Spinal cord (tissue), 10 donors: ENCODE measurements around the gene CSAD. TPM values are rescaled to one million over a fixed set of nuclear protein-coding genes. Genes with fewer than 3 reads are reported as not detected.
"Not testable (repeated sequence)": the region's sequence is repeated elsewhere in the genome, so short reads cannot be mapped to it uniquely, and the experiment has no call there.

ENCODE experiments used
- DNase-seq, 6 donors: peaks; one replicate each; pipeline versions ENCODE4 v3.0.0 to v3.0.0-alpha.2; 2013 to 2015; ENCODE audit warnings: low spot score in 6 of 6, low read depth in 4 of 6
- H3K27ac ChIP-seq: one replicate; pipeline ENCODE4 v1.5.1; 2013; ENCODE audit warnings: low read depth, low read length, control low read depth
- H3K27me3 ChIP-seq: one replicate; pipeline ENCODE4 v1.6.1; 2013; ENCODE audit warnings: low read length; ENCODE audit not compliant: control insufficient read depth, insufficient read depth
- H3K36me3 ChIP-seq: one replicate; pipeline ENCODE4 v1.6.1; 2013; ENCODE audit warnings: low read length; ENCODE audit not compliant: control insufficient read depth, insufficient read depth
- H3K4me1 ChIP-seq: one replicate; pipeline ENCODE4 v1.6.1; 2013; ENCODE audit warnings: low read length; ENCODE audit not compliant: control insufficient read depth, insufficient read depth
- H3K4me3 ChIP-seq: one replicate; pipeline ENCODE4 v1.5.1; 2013; ENCODE audit warnings: low read depth, low read length, control low read depth
- H3K9me3 ChIP-seq: one replicate; pipeline ENCODE4 v1.6.1; 2013; ENCODE audit warnings: low read length; ENCODE audit not compliant: control insufficient read depth, insufficient read depth
- WGBS: methylation state at CpG from one replicate; pipeline ENCODE4 v1.1.5; 2013; ENCODE audit warnings: missing lambda C conversion rate; ENCODE audit not compliant: insufficient coverage; 5-methylcytosine and 5-hydroxymethylcytosine counted together
- polyA plus RNA-seq, 2 donors: library from polyadenylated mRNA; unstranded; fragments of 120-200 nt; gene quantifications; one replicate each; pipeline ENCODE4 v1.2.1, GENCODE V29; 2013; ENCODE audit not compliant: insufficient read length in 2 of 2
- small RNA-seq: library from RNA; depleted of rRNA; stranded (forward); fragments of <200 nt; gene quantifications from one replicate; pipeline ENCODE3, GENCODE V24; 2014; ENCODE audit warnings: low replicate concordance
- total RNA-seq, 2 donors: library from RNA; depleted of rRNA in 1 of 2; stranded (reverse); fragments of 120-200 nt in 1 of 2; fragments of >200 nt in 1 of 2; gene quantifications; one replicate each; pipeline versions ENCODE4 v1.2.3 to v1.2.4, GENCODE V29; 2013 to 2014
- donor health status: healthy.

Gene CSAD
- total and polyA plus RNA-seq, 4 donors: 22.3 to 127 (median 41.3) TPM

GRCh38 chr12:53118751-53119300 lies 61.9 kb downstream of the CSAD start:
- Histone ChIP-seq H3K27ac (no peak overlapping the region), H3K36me3 (no peaks in the 10 kb centered on the region), H3K4me3 (no peak overlapping the region), H3K4me1 (no peaks in the 10 kb centered on the region), H3K27me3 (no peaks in the 10 kb centered on the region), H3K9me3 (no peaks in the 10 kb centered on the region)
- DNase-seq: no peak
- WGBS: 87% methylated on average over 7 of the region's 8 CpGs

GRCh38 chr12:53115891-53116648 lies 64.7 kb downstream of the CSAD start:
- DNase-seq: no peak
- 72% methylated on average over 8 of the region's 8 CpGs for WGBS
- Histone ChIP-seq H3K9me3 (no peaks in the 10 kb centered on the region), H3K4me1 (no peaks in the 10 kb centered on the region), H3K27me3 (no peaks in the 10 kb centered on the region), H3K4me3 (no peak overlapping the region), H3K27ac (no peak overlapping the region), H3K36me3 (no peaks in the 10 kb centered on the region)

DNA sequence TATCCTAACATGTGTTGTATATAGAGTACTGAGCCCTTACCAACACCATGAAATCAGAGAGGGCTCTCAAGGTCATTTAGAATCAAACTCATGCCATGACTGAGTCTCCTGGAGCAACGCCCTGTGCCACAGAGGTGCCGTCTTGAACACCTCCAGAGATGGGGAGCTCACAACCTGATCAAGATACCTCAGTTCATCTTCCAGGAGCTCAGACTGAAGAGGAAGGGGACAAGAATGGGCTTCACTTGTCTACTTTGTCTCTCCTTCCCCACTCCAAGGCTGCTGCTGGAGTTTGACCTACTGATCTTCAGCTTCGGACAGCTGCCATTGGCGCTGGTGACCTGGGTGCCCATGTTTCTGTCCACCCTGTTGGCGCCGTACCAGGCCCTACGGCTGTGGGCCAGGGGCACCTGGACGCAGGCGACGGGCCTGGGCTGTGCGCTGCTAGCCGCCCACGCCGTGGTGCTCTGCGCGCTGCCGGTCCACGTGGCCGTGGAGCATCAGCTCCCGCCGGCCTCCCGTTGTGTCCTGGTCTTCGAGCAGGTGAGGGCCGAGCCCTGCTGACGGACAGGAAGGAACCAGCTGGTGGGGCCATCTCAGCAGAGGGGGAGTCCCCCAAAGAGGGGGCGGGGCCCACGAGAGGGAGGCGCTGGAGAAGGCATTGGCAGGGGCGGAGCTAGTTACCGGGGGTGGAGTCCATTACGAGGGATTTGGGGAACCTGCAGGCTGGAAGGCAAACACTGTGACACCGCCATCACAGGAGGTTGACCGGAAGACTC lies 65.4 kb downstream of the CSAD start:
- no peaks in the 10 kb centered on the region for H3K4me1 ChIP-seq
- no peak overlapping the region for H3K27ac ChIP-seq
- whole genome bisulfite sequencing: 88% methylated on average over 31 of the region's 33 CpGs
- H3K9me3 ChIP-seq: no peaks in the 10 kb centered on the region
- no peaks in the 10 kb centered on the region for H3K27me3 ChIP-seq
- H3K4me3 ChIP-seq: no peak overlapping the region
- no peaks in the 10 kb centered on the region for H3K36me3 ChIP-seq
- DNase-seq: no peak

DNA sequence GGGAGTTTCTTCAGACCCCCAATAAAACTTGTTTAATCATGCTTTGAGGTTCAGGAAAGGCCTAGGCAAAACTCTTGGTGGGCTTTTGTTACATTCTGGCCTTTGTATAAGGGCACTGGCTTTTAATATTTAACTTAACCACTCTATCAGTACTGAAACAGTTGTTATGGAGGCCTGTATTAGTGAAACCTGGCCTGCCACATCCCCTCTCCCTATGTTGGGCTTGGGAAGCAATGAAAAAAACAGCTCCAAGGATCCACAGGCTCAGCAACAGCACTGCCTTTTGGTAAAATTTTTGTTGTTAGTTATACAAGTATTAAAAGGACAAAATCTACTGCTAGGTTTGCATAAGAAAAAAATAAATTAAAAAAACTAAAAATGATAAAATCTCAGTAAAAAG lies 66.8 kb downstream of the CSAD start:
- H3K4me3 ChIP-seq: no peak overlapping the region
- DNase-seq: no peak
- H3K36me3 ChIP-seq: no peaks in the 10 kb centered on the region
- H3K9me3 ChIP-seq: no peaks in the 10 kb centered on the region
- H3K27ac ChIP-seq: no peak overlapping the region
- no peaks in the 10 kb centered on the region for H3K27me3 ChIP-seq
- H3K4me1 ChIP-seq: no peaks in the 10 kb centered on the region

DNA sequence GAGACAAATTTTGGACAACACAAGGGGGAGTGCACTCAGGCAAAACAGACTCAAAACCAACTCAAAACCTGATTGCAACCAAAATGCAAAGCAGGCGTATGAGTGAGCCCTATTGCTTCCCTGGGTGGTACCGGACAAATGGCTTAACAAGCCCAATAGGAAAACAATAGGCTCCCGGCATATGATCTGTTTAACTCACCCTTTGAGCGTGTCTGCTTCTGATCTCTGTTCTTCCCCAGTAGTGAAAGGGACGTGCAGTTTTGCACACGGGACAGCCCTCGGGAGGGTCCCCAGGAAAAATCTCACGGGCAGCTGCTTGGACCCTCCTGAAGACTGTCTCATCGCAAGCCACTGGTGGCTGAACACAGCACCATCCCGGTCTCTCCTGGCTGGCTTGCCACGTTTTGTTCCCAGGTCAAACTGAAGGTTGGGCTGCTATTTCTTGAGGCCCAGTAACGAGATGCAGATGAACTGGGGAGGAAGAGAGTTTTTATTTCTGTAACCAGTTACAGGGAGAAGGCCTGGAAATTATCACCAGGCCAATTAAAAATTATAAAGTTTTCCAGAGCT lies 67.5 kb downstream of the CSAD start:
- Histone ChIP-seq H3K9me3 (no peaks in the 10 kb centered on the region), H3K27ac (no peak overlapping the region), H3K36me3 (no peaks in the 10 kb centered on the region), H3K27me3 (no peaks in the 10 kb centered on the region), H3K4me1 (no peaks in the 10 kb centered on the region), H3K4me3 (no peak overlapping the region)
- 36% methylated on average over 10 of the region's 12 CpGs for WGBS
- DNase-seq: no peak

DNA sequence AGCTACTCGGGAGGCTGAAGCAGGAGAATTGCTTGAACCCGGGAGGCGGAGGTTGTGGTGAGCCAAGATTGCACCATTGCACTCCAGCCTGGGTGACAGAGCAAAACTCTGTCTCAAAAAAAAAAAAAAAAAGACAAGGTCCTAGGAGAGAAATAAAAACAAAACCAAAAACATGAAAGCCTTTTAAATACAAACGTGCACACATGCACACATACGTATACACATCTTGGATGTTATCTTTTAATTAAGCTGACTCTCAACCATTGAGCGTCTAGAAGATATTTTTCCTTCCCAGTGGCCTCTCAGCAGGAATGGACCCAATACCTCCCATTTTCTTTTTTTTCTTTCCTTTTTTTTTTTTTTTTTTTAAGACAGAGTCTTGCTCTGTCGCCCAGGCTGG lies 68.3 kb downstream of the CSAD start:
- H3K27ac ChIP-seq, H3K4me3 ChIP-seq, H3K4me1 ChIP-seq, H3K27me3 ChIP-seq, H3K9me3 ChIP-seq, H3K36me3 ChIP-seq, DNase-seq: not testable (repeated sequence)
- WGBS: 88% methylated on average over 4 of the region's 7 CpGs

Small RNA genes within 50 kb of the gene (small RNA-seq; reads per million reads assigned to genes)
- gene HIGD1AP1 (not detected), gene RNU6-333P (not detected)

Other genes with a start within 250 kb of the CSAD start
- 10 to 100 TPM; 14.6 to 52.1 TPM for gene KRT18, start 231.8 kb downstream of the CSAD start, total RNA-seq
- 10 to 100 TPM; 18.2 to 26.7 TPM for gene KRT18, start 231.8 kb downstream of the CSAD start, polyA plus RNA-seq
- gene EIF4B, start 174.5 kb downstream of the CSAD start, total RNA-seq: 100 to 1,000 TPM; 569 to 678 TPM
- gene EIF4B, start 174.5 kb downstream of the CSAD start, polyA plus RNA-seq: 100 to 1,000 TPM; 215 to 225 TPM
- gene TNS2, start 130.9 kb downstream of the CSAD start, total RNA-seq: 100 to 1,000 TPM in 1 of 2 donors, 10 to 100 TPM in 1; 23.1 to 117 TPM
- 100 to 1,000 TPM; 102 to 142 TPM for gene TNS2, start 130.9 kb downstream of the CSAD start, polyA plus RNA-seq
- gene SPRYD3, start 101.5 kb downstream of the CSAD start, total RNA-seq: 10 to 100 TPM; 34.1 to 34.5 TPM
- 10 to 100 TPM; 74.1 to 76.2 TPM for gene SPRYD3, start 101.5 kb downstream of the CSAD start, polyA plus RNA-seq
- gene IGFBP6, start 83.3 kb downstream of the CSAD start, total RNA-seq: 100 to 1,000 TPM in 1 of 2 donors, 10 to 100 TPM in 1; 96.6 to 149 TPM
- gene IGFBP6, start 83.3 kb downstream of the CSAD start, polyA plus RNA-seq: 10 to 100 TPM; 33.5 to 74.9 TPM
- not detected for gene SOAT2, start 77.4 kb downstream of the CSAD start, total RNA-seq
- under 1 TPM in 1 of 2 donors, not detected in 1; 0.21 TPM for gene SOAT2, start 77.4 kb downstream of the CSAD start, polyA plus RNA-seq
- gene ZNF740, start 203 bp downstream of the CSAD start, total RNA-seq: 10 to 100 TPM; 20.1 to 26.1 TPM
- gene ZNF740, start 203 bp downstream of the CSAD start, polyA plus RNA-seq: 10 to 100 TPM; 40.4 to 46.4 TPM
- under 1 TPM; 0.61 to 0.79 TPM for gene ITGB7, start 26.3 kb upstream of the CSAD start, total RNA-seq
- gene ITGB7, start 26.3 kb upstream of the CSAD start, polyA plus RNA-seq: under 1 TPM; 0.62 to 0.70 TPM
- gene RARG, start 51.3 kb upstream of the CSAD start, total RNA-seq: 10 to 100 TPM; 12.2 to 18.2 TPM
- 10 to 100 TPM; 10.8 to 20.1 TPM for gene RARG, start 51.3 kb upstream of the CSAD start, polyA plus RNA-seq
- gene ESPL1, start 87.4 kb upstream of the CSAD start, total RNA-seq: 1 to 10 TPM; 3.0 to 4.5 TPM
- gene ESPL1, start 87.4 kb upstream of the CSAD start, polyA plus RNA-seq: 1 to 10 TPM; 6.0 to 9.2 TPM
- 100 to 1,000 TPM; 381 to 945 TPM for gene PFDN5, start 114.6 kb upstream of the CSAD start, total RNA-seq
- 100 to 1,000 TPM; 566 to 570 TPM for gene PFDN5, start 114.6 kb upstream of the CSAD start, polyA plus RNA-seq
- gene MYG1, start 118.8 kb upstream of the CSAD start, total RNA-seq: 10 to 100 TPM; 31.4 to 72.7 TPM
- 10 to 100 TPM; 86.8 to 93.5 TPM for gene MYG1, start 118.8 kb upstream of the CSAD start, polyA plus RNA-seq
- 10 to 100 TPM; 27.2 to 69.4 TPM for gene AAAS, start 140.7 kb upstream of the CSAD start, total RNA-seq
- gene AAAS, start 140.7 kb upstream of the CSAD start, polyA plus RNA-seq: 10 to 100 TPM; 63.4 to 84.3 TPM
- gene SP7, start 155.4 kb upstream of the CSAD start, total RNA-seq: under 1 TPM; 0.22 to 0.30 TPM
- gene SP7, start 155.4 kb upstream of the CSAD start, polyA plus RNA-seq: under 1 TPM; 0.22 to 0.29 TPM
- 10 to 100 TPM; 38.1 to 55.2 TPM for gene SP1, start 199.3 kb upstream of the CSAD start, total RNA-seq
- gene SP1, start 199.3 kb upstream of the CSAD start, polyA plus RNA-seq: 10 to 100 TPM; 31.3 to 32.6 TPM
- gene AMHR2, start 242.9 kb upstream of the CSAD start, total RNA-seq: under 1 TPM; 0.50 to 0.61 TPM
- under 1 TPM in 1 of 2 donors, not detected in 1; 0.23 TPM for gene AMHR2, start 242.9 kb upstream of the CSAD start, polyA plus RNA-seq